Measurements from ENCODE around the gene BRME1. TPM values are rescaled to one million over a fixed set of nuclear protein-coding genes. Genes with fewer than 3 reads are reported as not detected.

The BRME1 gene
- total RNA-seq, 1 donor from 2014 or later, result 3.7 TPM

- Mint-ChIP-seq H3K4me3 (ENCODE audit: unreplicated experiment) (peak overlapping the region; percentile 92), H3K36me3 (ENCODE audit: unreplicated experiment) (peaks cover 25% of the 10 kb centered on the region)
- peak; percentile 94 for DNase-seq (ENCODE audit: extremely low spot score, unreplicated experiment)
These were observed 66.6 kb downstream of the BRME1 start for GRCh38 chr19:13839130-13839937.

DNA sequence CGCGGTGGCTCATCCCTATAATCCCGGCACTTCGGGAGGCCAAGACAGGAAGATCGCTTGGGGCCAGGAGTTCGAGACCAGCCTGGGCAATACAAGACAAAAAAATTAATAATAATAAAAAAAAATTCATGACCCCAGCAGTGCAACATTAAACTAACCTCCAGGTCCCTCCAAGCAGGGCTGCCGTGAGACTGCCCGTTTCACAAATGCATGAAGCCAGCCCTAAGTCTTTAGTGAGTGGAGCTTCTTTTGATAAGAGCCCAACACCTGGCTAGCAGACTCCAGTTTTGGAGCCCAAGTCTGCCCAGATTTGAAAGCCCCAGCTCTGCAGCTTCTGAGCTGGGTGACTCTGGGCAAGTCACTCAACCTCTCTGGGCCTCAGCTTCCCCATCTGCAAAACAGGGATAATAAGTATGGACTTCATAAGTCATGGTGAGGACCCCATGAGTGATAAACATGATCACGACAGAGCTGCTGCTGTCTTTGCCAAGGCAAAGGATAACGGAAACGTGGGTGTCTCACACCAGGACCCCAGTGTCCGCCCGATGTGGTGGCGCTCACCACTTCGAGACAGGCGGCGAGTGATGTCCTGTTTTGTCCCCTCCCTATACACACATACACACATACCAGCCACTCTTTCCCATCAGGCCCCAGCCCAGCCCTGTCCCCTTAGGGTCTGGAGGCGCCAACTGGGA is 67.3 kb downstream of the BRME1 start:
- H3K27me3 Mint-ChIP-seq (ENCODE audit: unreplicated experiment), result no peaks in the 10 kb centered on the region
- TF ChIP-seq, protein P1, sequence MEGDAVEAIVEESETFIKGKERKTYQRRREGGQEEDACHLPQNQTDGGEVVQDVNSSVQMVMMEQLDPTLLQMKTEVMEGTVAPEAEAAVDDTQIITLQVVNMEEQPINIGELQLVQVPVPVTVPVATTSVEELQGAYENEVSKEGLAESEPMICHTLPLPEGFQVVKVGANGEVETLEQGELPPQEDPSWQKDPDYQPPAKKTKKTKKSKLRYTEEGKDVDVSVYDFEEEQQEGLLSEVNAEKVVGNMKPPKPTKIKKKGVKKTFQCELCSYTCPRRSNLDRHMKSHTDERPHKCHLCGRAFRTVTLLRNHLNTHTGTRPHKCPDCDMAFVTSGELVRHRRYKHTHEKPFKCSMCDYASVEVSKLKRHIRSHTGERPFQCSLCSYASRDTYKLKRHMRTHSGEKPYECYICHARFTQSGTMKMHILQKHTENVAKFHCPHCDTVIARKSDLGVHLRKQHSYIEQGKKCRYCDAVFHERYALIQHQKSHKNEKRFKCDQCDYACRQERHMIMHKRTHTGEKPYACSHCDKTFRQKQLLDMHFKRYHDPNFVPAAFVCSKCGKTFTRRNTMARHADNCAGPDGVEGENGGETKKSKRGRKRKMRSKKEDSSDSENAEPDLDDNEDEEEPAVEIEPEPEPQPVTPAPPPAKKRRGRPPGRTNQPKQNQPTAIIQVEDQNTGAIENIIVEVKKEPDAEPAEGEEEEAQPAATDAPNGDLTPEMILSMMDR (IDR thresholded peaks at IDR 0.05), result no peak
- H3K36me3 Mint-ChIP-seq (ENCODE audit: unreplicated experiment), result peaks cover 31% of the 10 kb centered on the region
- peaks cover 65% of the 10 kb centered on the region for H3K4me1 Mint-ChIP-seq (ENCODE audit: unreplicated experiment)
- H3K4me3 Mint-ChIP-seq (ENCODE audit: unreplicated experiment), result peak overlapping the region; percentile 92
- H3K9me3 Mint-ChIP-seq (ENCODE audit: unreplicated experiment), result no peaks in the 10 kb centered on the region
- H3K27ac Mint-ChIP-seq (ENCODE audit: unreplicated experiment), result peak overlapping the region; percentile 98
- no peak for DNase-seq (ENCODE audit: extremely low spot score, unreplicated experiment)

More at GRCh38 chr19:13839130-13839937, 66.6 kb downstream of the BRME1 start:
- TF ChIP-seq, protein P1 (IDR thresholded peaks at IDR 0.05), result peak; percentile 27
- Mint-ChIP-seq H3K4me1 (ENCODE audit: unreplicated experiment) (peaks cover 62% of the 10 kb centered on the region), H3K9me3 (ENCODE audit: unreplicated experiment) (no peaks in the 10 kb centered on the region), H3K27ac (ENCODE audit: unreplicated experiment) (peak overlapping the region; percentile 98), H3K27me3 (ENCODE audit: unreplicated experiment) (no peaks in the 10 kb centered on the region)

DNA sequence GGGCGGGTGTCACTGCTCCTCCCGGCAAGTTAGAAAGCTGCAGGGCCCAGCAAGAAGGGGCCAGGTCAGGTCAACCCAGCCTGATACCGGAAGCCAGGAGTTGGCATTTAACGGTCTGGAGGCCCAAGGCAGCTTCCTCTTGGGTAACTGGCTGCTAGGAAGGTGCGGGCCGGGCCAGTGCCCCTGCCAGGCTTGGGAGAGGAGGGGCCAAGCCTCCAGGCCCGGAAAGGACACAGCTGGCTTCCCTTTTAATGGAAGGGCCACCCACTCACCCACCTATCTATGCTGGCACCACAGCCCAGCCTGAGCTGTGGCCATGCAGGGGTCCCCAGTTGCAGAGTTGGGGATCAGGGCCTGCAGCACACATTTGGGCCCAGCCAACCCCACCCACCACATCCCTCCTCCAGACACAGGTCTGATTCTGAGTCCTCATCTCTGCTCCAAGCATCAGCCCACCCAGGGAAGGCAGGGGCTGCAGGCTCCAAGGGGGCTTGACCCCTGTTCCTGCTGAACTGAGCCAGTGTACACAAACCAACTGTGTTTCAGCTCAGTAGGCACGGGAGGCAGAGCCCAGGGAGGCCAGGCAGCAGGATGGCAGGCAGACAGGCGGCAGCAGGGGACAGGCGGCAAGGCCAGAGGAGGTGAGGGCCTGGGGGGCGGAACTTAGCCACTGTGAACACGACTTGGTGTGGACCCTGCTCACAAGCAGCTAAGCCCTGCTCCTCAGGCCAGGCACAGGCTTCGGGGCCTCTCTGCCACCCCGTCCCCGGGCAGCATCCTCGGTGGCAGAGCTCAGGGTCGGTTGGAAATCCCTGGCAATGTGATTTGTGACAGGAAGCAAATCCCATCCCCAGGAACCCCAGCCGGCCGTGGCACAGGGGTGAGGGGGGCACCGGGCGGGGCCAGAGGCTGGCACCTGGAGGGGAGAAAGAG is 69.9 kb downstream of the BRME1 start:
- TF ChIP-seq, protein P1 (IDR thresholded peaks at IDR 0.05), result no peak
- Mint-ChIP-seq H3K27ac (ENCODE audit: unreplicated experiment) (peak overlapping the region; percentile 91), H3K9me3 (ENCODE audit: unreplicated experiment) (no peaks in the 10 kb centered on the region), H3K4me3 (ENCODE audit: unreplicated experiment) (peak overlapping the region; percentile 47), H3K36me3 (ENCODE audit: unreplicated experiment) (peaks cover 39% of the 10 kb centered on the region), H3K4me1 (ENCODE audit: unreplicated experiment) (peaks cover 72% of the 10 kb centered on the region), H3K27me3 (ENCODE audit: unreplicated experiment) (no peaks in the 10 kb centered on the region)
- no peak for DNase-seq (ENCODE audit: extremely low spot score, unreplicated experiment)

DNA sequence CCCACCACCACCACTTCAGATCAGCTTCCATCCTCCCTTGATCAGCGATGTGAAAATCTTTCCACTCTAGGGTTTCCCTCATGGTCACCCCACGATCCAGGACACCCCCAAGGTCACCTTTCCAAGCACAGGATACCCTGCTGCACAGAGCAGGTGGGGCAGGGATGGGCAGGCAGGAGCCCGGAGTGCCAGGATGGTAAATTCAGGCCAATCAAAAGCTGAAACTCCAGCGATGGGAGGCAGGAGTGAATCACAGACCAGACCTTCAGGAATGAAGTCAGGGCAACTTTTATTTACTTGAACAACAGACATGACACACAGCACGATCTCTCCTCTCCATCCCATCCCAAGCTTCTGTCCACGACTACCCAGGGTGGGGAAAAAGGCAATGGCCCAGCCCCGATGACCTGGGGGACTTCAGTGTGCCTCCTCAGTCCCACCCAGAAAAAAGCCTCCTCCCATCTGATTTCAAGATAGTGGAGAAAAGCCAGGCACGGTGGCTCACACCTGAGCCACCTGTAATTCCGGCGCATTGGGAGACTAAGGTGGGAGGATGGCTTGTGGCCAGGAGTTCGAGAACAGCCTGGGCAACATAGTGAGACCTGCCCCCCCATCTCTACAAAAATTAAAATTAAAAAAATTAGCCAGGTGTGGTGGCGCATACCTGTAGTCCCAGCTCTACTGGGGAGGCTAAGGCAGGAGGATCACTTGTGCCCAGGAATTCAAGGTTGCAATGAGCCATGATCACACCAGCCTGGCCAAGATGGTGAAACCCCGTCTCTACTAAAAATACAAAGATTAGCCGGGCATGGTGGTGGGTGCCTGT is 71.5 kb downstream of the BRME1 start:
- H3K4me3 Mint-ChIP-seq (ENCODE audit: unreplicated experiment), result peak overlapping the region; percentile 18
- peak overlapping the region; percentile 91 for H3K27ac Mint-ChIP-seq (ENCODE audit: unreplicated experiment)
- DNase-seq (ENCODE audit: extremely low spot score, unreplicated experiment), result no peak
- peaks cover 66% of the 10 kb centered on the region for H3K4me1 Mint-ChIP-seq (ENCODE audit: unreplicated experiment)
- peaks cover 37% of the 10 kb centered on the region for H3K36me3 Mint-ChIP-seq (ENCODE audit: unreplicated experiment)
- TF ChIP-seq, protein P1 (IDR thresholded peaks at IDR 0.05), result no peak
- no peaks in the 10 kb centered on the region for H3K27me3 Mint-ChIP-seq (ENCODE audit: unreplicated experiment)
- no peaks in the 10 kb centered on the region for H3K9me3 Mint-ChIP-seq (ENCODE audit: unreplicated experiment)
